Mesothelial cell of epicardium (in vitro differentiated cells): ENCODE measurements around the gene BTBD6. TPM values are rescaled to one million over a fixed set of nuclear protein-coding genes. Genes with fewer than 3 reads are reported as not detected.
A peak's percentile ranks its signal among the peaks of the same experiment; 100 is the strongest.

Experiments
- DNase-seq, 2 experiments: peaks; one replicate each; pipeline ENCODE4 v3.0.0; 2021; ENCODE audit warnings: low spot score in 2 of 2; ENCODE audit not compliant: unreplicated experiment in 2 of 2
- H3K27ac Mint-ChIP-seq: 2 replicates; pipeline ENCODE4 v1.8.0; 2021; ENCODE audit warnings: mixed read lengths
- H3K27me3 Mint-ChIP-seq: 2 replicates; pipeline ENCODE4 v1.8.0; 2021; ENCODE audit warnings: low read depth, mixed read lengths
- H3K36me3 Mint-ChIP-seq: 2 replicates; pipeline ENCODE4 v1.8.0; 2021; ENCODE audit warnings: mixed read lengths
- H3K4me1 Mint-ChIP-seq: 2 replicates; pipeline ENCODE4 v1.8.0; 2021; ENCODE audit warnings: mixed read lengths
- H3K4me3 Mint-ChIP-seq: 2 replicates; pipeline ENCODE4 v1.8.0; 2021; ENCODE audit warnings: mild to moderate bottlenecking, moderate library complexity, mixed read lengths
- H3K9me3 Mint-ChIP-seq: 2 replicates; pipeline ENCODE4 v1.8.0; 2021; ENCODE audit warnings: mixed read lengths
- CTCF ChIP-seq: fragments of 200-600 bp; sonication (generic); IDR thresholded peaks from one replicate; pipeline ENCODE4 v1.5.0; 2021; ENCODE audit warnings: antibody characterized with exemption; ENCODE audit not compliant: unreplicated experiment
- total RNA-seq: library from RNA; stranded (reverse); gene quantifications from 3 replicates; pipeline ENCODE4 v1.2.1, GENCODE V29; 2021

Gene BTBD6
- total RNA-seq, 1 donor from 2014 or later: 38.4 TPM

- H3K9me3 Mint-ChIP-seq: no peaks in the 10 kb centered on the region
- H3K4me3 Mint-ChIP-seq: no peak overlapping the region
- H3K27ac Mint-ChIP-seq: no peak overlapping the region
- DNase-seq: no peak
- H3K36me3 Mint-ChIP-seq: peaks cover 25% of the 10 kb centered on the region
- no peaks in the 10 kb centered on the region for H3K27me3 Mint-ChIP-seq
- H3K4me1 Mint-ChIP-seq: peaks cover 11% of the 10 kb centered on the region
- no peak for TF ChIP-seq CTCF
These were observed 27.4 kb upstream of the BTBD6 start for GRCh38 chr14:105220699-105221597.

GRCh38 chr14:105221598-105222178, 26.6 kb upstream of the BTBD6 start:
- no peaks in the 10 kb centered on the region for H3K27me3 Mint-ChIP-seq

GRCh38 chr14:105223260-105223659, 25.1 kb upstream of the BTBD6 start:
- no peak for DNase-seq
- no peaks in the 10 kb centered on the region for H3K27me3 Mint-ChIP-seq
- H3K4me3 Mint-ChIP-seq: no peak overlapping the region
- no peaks in the 10 kb centered on the region for H3K9me3 Mint-ChIP-seq
- TF ChIP-seq CTCF: no peak
- H3K36me3 Mint-ChIP-seq: peaks cover 31% of the 10 kb centered on the region
- H3K27ac Mint-ChIP-seq: no peak overlapping the region
- H3K4me1 Mint-ChIP-seq: peaks cover 11% of the 10 kb centered on the region

More at GRCh38 chr14:105221598-105222178, 26.6 kb upstream of the BTBD6 start:
- peaks cover 30% of the 10 kb centered on the region for H3K36me3 Mint-ChIP-seq
- H3K4me3 Mint-ChIP-seq: no peak overlapping the region
- H3K27ac Mint-ChIP-seq: peak overlapping the region; percentile 55
- no peaks in the 10 kb centered on the region for H3K9me3 Mint-ChIP-seq
- no peak for DNase-seq
- TF ChIP-seq CTCF: no peak
- H3K4me1 Mint-ChIP-seq: peaks cover 11% of the 10 kb centered on the region

GRCh38 chr14:105223770-105224544, 24.4 kb upstream of the BTBD6 start:
- H3K27ac Mint-ChIP-seq: no peak overlapping the region
- no peak overlapping the region for H3K4me3 Mint-ChIP-seq
- no peak for DNase-seq
- peaks cover 11% of the 10 kb centered on the region for H3K4me1 Mint-ChIP-seq
- H3K27me3 Mint-ChIP-seq: no peaks in the 10 kb centered on the region
- peaks cover 30% of the 10 kb centered on the region for H3K36me3 Mint-ChIP-seq
- H3K9me3 Mint-ChIP-seq: no peaks in the 10 kb centered on the region
- no peak for TF ChIP-seq CTCF

GRCh38 chr14:105224845-105225570, 23.3 kb upstream of the BTBD6 start:
- Mint-ChIP-seq H3K9me3 (no peaks in the 10 kb centered on the region), H3K27me3 (no peaks in the 10 kb centered on the region), H3K36me3 (peaks cover 32% of the 10 kb centered on the region), H3K4me3 (no peak overlapping the region), H3K4me1 (peaks cover 11% of the 10 kb centered on the region), H3K27ac (peak overlapping the region; percentile 72)
- no peak for DNase-seq
- TF ChIP-seq CTCF: no peak
